ENCODE results near the gene OSBPL6.

DNA sequence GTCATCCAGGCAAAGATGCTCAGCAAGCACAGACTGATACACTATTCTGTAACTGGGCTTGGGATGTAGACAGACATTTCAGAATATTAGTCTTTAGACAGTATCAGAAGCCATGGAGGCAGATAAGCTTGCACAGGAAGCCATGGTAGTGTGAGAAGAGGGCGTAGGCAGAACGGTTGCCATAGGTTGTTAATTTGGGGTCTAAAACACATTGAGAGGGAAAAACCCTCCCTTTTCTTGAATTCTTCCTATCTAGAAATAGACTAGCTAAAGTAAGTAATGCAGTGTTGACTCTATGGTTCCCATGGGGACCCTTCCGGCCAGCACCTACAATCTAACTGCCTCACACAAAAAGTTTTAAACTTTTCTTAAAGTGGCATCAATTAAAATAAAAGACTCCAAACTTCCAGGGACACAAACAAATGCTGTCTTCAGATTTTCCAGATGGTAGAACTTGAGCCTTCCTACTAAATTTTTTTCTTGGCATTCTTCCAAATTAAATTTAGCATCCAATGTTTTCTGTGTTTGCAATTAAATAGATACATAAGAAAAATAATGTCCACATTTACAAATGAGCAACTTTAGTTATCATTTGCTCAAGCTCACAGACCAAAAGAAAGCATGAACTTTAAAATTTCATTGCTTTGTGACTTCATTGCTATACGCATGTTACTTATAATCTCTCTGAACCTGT is 254.8 kb downstream of the OSBPL6 start:
- TF ChIP-seq EZH2 (IDR thresholded peaks at IDR 0.05; ENCODE audit: borderline replicate concordance, insufficient read depth, low read length, poor library complexity, severe bottlenecking), result no peak
- TF ChIP-seq, protein P1, sequence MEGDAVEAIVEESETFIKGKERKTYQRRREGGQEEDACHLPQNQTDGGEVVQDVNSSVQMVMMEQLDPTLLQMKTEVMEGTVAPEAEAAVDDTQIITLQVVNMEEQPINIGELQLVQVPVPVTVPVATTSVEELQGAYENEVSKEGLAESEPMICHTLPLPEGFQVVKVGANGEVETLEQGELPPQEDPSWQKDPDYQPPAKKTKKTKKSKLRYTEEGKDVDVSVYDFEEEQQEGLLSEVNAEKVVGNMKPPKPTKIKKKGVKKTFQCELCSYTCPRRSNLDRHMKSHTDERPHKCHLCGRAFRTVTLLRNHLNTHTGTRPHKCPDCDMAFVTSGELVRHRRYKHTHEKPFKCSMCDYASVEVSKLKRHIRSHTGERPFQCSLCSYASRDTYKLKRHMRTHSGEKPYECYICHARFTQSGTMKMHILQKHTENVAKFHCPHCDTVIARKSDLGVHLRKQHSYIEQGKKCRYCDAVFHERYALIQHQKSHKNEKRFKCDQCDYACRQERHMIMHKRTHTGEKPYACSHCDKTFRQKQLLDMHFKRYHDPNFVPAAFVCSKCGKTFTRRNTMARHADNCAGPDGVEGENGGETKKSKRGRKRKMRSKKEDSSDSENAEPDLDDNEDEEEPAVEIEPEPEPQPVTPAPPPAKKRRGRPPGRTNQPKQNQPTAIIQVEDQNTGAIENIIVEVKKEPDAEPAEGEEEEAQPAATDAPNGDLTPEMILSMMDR (IDR thresholded peaks at IDR 0.05; ENCODE audit: poor library complexity, severe bottlenecking), result no peak
- TF ChIP-seq, protein P2, sequence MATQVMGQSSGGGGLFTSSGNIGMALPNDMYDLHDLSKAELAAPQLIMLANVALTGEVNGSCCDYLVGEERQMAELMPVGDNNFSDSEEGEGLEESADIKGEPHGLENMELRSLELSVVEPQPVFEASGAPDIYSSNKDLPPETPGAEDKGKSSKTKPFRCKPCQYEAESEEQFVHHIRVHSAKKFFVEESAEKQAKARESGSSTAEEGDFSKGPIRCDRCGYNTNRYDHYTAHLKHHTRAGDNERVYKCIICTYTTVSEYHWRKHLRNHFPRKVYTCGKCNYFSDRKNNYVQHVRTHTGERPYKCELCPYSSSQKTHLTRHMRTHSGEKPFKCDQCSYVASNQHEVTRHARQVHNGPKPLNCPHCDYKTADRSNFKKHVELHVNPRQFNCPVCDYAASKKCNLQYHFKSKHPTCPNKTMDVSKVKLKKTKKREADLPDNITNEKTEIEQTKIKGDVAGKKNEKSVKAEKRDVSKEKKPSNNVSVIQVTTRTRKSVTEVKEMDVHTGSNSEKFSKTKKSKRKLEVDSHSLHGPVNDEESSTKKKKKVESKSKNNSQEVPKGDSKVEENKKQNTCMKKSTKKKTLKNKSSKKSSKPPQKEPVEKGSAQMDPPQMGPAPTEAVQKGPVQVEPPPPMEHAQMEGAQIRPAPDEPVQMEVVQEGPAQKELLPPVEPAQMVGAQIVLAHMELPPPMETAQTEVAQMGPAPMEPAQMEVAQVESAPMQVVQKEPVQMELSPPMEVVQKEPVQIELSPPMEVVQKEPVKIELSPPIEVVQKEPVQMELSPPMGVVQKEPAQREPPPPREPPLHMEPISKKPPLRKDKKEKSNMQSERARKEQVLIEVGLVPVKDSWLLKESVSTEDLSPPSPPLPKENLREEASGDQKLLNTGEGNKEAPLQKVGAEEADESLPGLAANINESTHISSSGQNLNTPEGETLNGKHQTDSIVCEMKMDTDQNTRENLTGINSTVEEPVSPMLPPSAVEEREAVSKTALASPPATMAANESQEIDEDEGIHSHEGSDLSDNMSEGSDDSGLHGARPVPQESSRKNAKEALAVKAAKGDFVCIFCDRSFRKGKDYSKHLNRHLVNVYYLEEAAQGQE (IDR thresholded peaks at IDR 0.05; ENCODE audit: borderline replicate concordance), result no peak
- TF ChIP-seq POLR2AphosphoS5 (IDR thresholded peaks at IDR 0.05), result no peak
- TF ChIP-seq TAF1 (IDR thresholded peaks at IDR 0.05; ENCODE audit: low read depth), result no peak
- TF ChIP-seq EP300 (conservative IDR thresholded peaks at IDR 0.05; ENCODE audit: poor library complexity, severe bottlenecking), result no peak
- TF ChIP-seq MXI1 (conservative IDR thresholded peaks at IDR 0.05; ENCODE audit: poor library complexity, severe bottlenecking), result no peak
- TF ChIP-seq RAD21 (conservative IDR thresholded peaks at IDR 0.05), result no peak
- TF ChIP-seq SMC3 (conservative IDR thresholded peaks at IDR 0.05; ENCODE audit: poor library complexity), result no peak
